Neutrophil (primary cell): ENCODE measurements around the gene GAS7.
"Not testable (repeated sequence)": the region's sequence is repeated elsewhere in the genome, so short reads cannot be mapped to it uniquely, and the experiment has no call there.

ENCODE experiments used
- H3K27ac ChIP-seq: fragments of 200-600 bp; sonication (generic); 2 replicates; pipeline ENCODE4 v1.5.1; 2016; ENCODE audit warnings: mild to moderate bottlenecking, moderate library complexity
- H3K27me3 ChIP-seq: fragments of 200-600 bp; sonication (generic); 2 replicates; pipeline ENCODE4 v1.6.0; 2016; ENCODE audit warnings: mild to moderate bottlenecking
- H3K36me3 ChIP-seq: fragments of 200-600 bp; sonication (generic); 2 replicates; pipeline ENCODE4 v1.5.1; 2017
- H3K4me1 ChIP-seq, 2 experiments: fragments of 200-600 bp in 1 of 2; sonication (generic) in 1 of 2; 1 replicate in 1 of 2; 2 replicates in 1 of 2; pipeline versions ENCODE4 v1.5.1 to v1.6.1; 2013 to 2016; ENCODE audit warnings: low read depth in 1 of 2, low read length in 1 of 2, mild to moderate bottlenecking in 1 of 2, moderate library complexity in 1 of 2; ENCODE audit not compliant: control insufficient read depth in 1 of 2, insufficient read depth in 1 of 2
- H3K4me3 ChIP-seq, 2 experiments: fragments of 200-600 bp in 1 of 2; sonication (generic) in 1 of 2; 1 replicate in 1 of 2; 2 replicates in 1 of 2; pipeline ENCODE4 v1.5.1; 2013 to 2016; ENCODE audit warnings: low read depth in 1 of 2, low read length in 1 of 2, mild to moderate bottlenecking in 1 of 2, moderate library complexity in 1 of 2
- H3K9me3 ChIP-seq: fragments of 200-600 bp; sonication (generic); 2 replicates; pipeline ENCODE4 v1.5.1; 2016
- TF ChIP-seq, protein P1 (sequence below): fragments of 200-600 bp; sonication (generic); IDR thresholded peaks from 2 replicates; pipeline ENCODE4 v1.5.1; 2016; ENCODE audit warnings: antibody characterized with exemption

GAS7 gene

DNA sequence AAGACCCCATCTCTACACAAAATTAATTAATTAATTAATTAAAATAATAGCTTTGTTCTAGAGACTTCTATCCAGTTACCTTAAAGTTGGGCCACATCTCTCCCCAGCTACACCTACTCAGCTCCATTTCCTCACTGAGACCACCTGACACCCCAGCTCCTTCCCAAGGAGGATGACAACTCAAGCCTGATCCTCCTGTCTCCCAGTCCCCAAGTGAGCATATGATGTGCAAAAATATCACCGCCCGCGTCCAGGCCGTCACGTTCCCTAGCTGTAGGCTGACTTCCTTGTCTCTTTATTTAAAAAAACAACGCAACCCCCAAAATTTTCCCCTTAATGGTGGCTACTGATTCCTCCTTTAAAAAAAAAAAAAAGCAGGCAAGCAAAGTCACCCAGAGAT, 173.2 kb downstream of the GAS7 start:
- H3K36me3 ChIP-seq, result peaks cover 12% of the 10 kb centered on the region
- H3K4me1 ChIP-seq, result peaks cover 41 to 47% of the 10 kb centered on the region in 2 experiments
- H3K9me3 ChIP-seq, result no peaks in the 10 kb centered on the region
- TF ChIP-seq, protein P1, sequence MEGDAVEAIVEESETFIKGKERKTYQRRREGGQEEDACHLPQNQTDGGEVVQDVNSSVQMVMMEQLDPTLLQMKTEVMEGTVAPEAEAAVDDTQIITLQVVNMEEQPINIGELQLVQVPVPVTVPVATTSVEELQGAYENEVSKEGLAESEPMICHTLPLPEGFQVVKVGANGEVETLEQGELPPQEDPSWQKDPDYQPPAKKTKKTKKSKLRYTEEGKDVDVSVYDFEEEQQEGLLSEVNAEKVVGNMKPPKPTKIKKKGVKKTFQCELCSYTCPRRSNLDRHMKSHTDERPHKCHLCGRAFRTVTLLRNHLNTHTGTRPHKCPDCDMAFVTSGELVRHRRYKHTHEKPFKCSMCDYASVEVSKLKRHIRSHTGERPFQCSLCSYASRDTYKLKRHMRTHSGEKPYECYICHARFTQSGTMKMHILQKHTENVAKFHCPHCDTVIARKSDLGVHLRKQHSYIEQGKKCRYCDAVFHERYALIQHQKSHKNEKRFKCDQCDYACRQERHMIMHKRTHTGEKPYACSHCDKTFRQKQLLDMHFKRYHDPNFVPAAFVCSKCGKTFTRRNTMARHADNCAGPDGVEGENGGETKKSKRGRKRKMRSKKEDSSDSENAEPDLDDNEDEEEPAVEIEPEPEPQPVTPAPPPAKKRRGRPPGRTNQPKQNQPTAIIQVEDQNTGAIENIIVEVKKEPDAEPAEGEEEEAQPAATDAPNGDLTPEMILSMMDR, result no peak
- H3K27me3 ChIP-seq, result no peaks in the 10 kb centered on the region
- no peak overlapping the region for H3K4me3 ChIP-seq
- no peak overlapping the region for H3K27ac ChIP-seq

DNA sequence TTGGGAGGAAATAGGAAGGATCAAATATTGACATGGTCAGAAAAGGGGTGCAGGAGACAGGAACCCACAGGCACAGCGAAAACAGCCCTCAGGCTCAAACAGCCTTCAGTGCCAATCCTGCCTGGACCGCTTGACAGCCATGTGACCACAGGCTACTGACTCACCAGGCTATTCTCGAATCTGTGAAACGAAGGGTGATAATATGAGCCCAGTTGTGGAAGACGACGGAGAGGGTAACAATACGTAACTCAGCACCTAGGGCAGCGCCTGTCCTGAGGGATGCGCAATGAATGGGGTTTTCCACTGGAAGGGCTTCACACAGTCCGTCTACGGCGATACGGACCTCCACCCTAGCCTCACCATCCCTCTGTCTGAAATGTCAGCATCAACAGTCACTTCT, 176.0 kb downstream of the GAS7 start:
- TF ChIP-seq, protein P1, result no peak
- Histone ChIP-seq H3K9me3 (no peaks in the 10 kb centered on the region), H3K27me3 (no peaks in the 10 kb centered on the region), H3K4me3 (no peak overlapping the region), H3K36me3 (peaks cover 7% of the 10 kb centered on the region), H3K4me1 (peaks cover 58 to 61% of the 10 kb centered on the region in 2 experiments), H3K27ac (peak overlapping the region; percentile 88)

GRCh38 chr17:10021272-10021984, 177.0 kb downstream of the GAS7 start:
- peaks cover 61 to 66% of the 10 kb centered on the region in 2 experiments for H3K4me1 ChIP-seq
- no peaks in the 10 kb centered on the region for H3K9me3 ChIP-seq
- H3K27me3 ChIP-seq, result no peaks in the 10 kb centered on the region
- H3K27ac ChIP-seq, result peak overlapping the region; percentile 88
- peak overlapping the region; percentile 21 to 49 for H3K4me3 ChIP-seq
- TF ChIP-seq, protein P1, result no peak
- H3K36me3 ChIP-seq, result peaks cover 3% of the 10 kb centered on the region

GRCh38 chr17:10019941-10020451, 178.4 kb downstream of the GAS7 start:
- H3K36me3 ChIP-seq, result no peaks in the 10 kb centered on the region
- H3K4me1 ChIP-seq, result peaks cover 61 to 66% of the 10 kb centered on the region in 2 experiments
- peak overlapping the region; percentile 88 for H3K27ac ChIP-seq
- no peaks in the 10 kb centered on the region for H3K9me3 ChIP-seq
- H3K4me3 ChIP-seq, result peak overlapping the region; percentile 49 to 55
- H3K27me3 ChIP-seq, result no peaks in the 10 kb centered on the region
- TF ChIP-seq, protein P1, result no peak

- Histone ChIP-seq H3K9me3 (no peaks in the 10 kb centered on the region), H3K27ac (peak overlapping the region; percentile 88), H3K27me3 (no peaks in the 10 kb centered on the region), H3K36me3 (no peaks in the 10 kb centered on the region), H3K4me1 (peaks cover 67 to 72% of the 10 kb centered on the region in 2 experiments), H3K4me3 (peak overlapping the region; percentile 49 to 55)
- TF ChIP-seq, protein P1, result no peak
These were observed 179.9 kb downstream of the GAS7 start for GRCh38 chr17:10018461-10018891.

GRCh38 chr17:10016958-10017570, 181.3 kb downstream of the GAS7 start:
- peak overlapping the region; percentile 88 for H3K27ac ChIP-seq
- peaks cover 73% of the 10 kb centered on the region in 2 experiments for H3K4me1 ChIP-seq
- not testable (repeated sequence) for H3K36me3 ChIP-seq, H3K27me3 ChIP-seq, H3K9me3 ChIP-seq
- H3K4me3 ChIP-seq, result peak overlapping the region; percentile 49 to 55
